Stimulated activated CD4-positive, alpha-beta T cell treated with anti-CD3 and anti-CD28 coated beads, TNF-alpha, amount 100 ng/mL, for 1 hour (primary cell): ENCODE measurements around the gene DYNLT4.
"Not testable (repeated sequence)": the region's sequence is repeated elsewhere in the genome, so short reads cannot be mapped to it uniquely, and the experiment has no call there.

ENCODE experiments used
- DNase-seq, 3 donors: peaks; one replicate each; pipeline ENCODE4 v3.0.0-alpha.2; 2020; ENCODE audit warnings: low read depth in 3 of 3, low spot score in 1 of 3

The DYNLT4 gene

GRCh38 chr1:44828841-44829440 lies 21.8 kb upstream of the DYNLT4 start:
- DNase-seq = no peak

GRCh38 chr1:44828003-44828651 lies 21.0 kb upstream of the DYNLT4 start:
- no peak for DNase-seq

- no peak for DNase-seq
Measured at GRCh38 chr1:44827197-44828002, 20.2 kb upstream of the DYNLT4 start.

DNA sequence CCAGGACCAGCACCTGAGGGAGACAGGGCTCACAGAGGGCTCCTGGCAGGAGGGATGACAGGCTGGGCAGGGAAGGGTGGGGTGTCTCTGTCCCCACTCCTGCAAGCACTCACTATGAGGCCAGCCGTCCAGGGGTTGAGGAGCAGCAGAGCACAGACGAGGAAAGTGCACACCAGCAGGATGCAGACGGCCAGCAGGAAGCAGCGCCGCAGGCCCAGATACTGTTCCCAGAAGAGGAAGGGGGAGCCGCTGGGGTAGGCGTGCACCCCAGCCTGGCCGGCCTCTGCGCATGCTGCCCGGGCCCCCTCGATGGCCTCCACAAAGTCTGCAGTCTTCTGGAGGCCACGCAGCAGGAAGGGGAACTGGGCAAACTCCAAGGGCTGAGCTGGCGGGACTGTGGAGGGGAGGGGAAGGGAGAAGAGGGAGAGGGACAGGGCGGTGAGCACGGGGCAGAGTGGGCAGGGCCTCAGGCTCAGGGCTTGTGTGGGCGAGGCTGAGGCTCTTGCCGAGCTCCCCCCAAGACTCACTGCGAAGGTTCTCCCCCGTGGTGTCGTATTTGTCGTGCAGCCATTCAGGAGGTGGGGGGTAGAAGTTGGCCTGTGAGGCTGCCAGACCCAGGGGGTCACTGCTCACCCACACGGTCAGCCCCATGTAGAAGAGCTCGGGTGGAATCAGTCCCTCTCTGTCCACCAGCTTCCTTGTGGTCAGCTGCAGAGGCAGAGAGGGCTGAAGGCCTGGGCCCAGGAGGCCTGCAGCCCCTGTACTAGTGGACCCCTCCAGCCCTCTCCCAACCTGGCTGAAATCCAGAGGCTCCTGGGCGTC lies 19.4 kb upstream of the DYNLT4 start:
- no peak for DNase-seq

GRCh38 chr1:44824392-44824791 lies 17.2 kb upstream of the DYNLT4 start:
- not testable (repeated sequence) for DNase-seq

DNA sequence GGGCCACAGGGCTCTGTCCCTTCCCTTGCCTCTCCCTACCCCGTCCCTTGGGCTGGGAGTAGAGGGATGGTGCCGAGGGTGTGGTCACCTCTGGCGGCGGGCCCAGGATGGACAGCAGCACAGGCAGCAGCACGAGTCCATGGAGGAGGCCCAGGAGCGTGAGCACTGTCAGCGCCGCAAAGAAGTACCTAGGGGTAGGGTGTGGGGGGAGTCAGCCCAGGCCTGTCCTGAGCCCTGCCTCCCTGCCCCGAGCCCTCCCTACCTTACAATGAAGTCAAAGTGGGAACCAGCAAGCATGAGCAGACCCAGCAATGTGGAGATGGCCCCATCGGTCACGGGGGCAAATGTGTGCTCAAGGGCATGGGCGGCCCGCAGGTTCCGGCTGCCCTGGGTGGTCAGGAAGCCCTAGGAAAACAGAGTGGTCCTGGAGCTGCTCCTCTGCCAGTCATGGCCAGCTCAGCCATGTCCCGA lies 15.9 kb upstream of the DYNLT4 start:
- no peak for DNase-seq

GRCh38 chr1:44822131-44822701 lies 15.1 kb upstream of the DYNLT4 start:
- DNase-seq = no peak

DNA sequence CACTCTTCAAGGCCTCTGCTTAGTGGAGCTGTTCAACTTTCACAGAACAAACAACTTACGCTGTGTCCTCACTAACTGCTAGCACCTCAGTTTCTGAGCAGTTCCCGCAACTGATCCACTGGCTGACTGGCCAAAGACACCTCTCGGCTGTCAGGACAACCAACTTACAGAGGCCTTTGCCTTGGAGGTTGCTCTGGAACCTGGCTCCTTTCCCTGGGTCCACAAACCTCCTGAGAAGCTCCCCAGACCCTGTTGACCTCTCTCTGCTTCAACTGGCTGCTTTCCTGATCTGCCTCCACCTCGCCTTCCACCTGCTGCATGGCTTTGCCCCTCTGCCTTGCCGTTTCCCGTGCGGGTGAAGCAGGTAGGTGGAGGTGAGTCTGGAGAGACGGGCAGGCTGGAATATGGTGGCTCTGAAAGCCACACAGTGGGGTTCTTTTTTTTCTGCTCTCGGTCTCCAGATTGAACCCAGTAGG lies 14.1 kb upstream of the DYNLT4 start:
- DNase-seq = no peak

DNA sequence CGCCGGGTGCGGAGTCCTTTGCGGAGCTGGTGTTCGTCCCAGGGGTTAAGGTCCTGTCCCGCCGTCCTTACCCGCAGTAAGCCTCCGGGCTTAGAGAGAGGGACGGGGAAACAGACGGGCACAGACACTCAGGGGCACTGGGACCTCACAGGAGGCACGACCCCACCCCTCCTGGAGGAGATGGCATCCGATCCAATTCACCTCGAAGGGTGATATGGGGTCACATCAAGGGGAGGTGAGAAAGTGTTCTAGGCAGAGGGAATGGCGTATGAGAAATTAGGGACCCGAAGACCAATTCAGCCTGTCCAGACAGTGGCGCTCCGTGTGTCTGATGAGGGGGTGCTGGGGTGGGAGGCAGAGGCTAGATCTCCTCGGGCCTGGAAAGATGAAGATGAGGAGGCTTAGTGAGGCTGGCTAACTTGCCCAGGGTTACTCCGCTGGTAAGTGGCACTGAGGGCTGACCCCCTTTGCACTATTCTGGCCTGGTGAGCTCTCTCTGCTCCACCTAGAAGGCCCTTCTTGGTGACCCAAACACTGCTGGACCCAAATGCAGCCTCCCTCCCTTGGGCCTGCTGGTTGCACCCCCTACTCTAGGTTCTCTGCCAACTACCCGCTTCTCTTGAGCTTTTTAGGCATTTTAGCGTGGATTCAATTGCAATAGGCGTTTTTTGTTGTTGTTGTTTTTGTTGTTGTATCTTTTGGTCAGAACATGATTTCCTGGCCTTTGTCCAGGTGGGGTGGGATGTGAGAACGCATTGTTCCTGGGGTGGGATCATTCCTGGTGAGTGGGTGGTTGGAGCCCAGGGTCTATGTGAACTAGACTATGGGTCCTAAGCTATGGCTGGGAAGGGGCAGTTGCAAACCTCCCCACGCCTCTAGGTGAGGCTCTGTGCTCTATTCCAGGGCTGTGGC lies 13.4 kb upstream of the DYNLT4 start:
- DNase-seq = no peak

- peak in 2 of 3 donors; percentile 65 to 67 for DNase-seq
Measured at GRCh38 chr1:44819608-44820327, 12.6 kb upstream of the DYNLT4 start.

DNA sequence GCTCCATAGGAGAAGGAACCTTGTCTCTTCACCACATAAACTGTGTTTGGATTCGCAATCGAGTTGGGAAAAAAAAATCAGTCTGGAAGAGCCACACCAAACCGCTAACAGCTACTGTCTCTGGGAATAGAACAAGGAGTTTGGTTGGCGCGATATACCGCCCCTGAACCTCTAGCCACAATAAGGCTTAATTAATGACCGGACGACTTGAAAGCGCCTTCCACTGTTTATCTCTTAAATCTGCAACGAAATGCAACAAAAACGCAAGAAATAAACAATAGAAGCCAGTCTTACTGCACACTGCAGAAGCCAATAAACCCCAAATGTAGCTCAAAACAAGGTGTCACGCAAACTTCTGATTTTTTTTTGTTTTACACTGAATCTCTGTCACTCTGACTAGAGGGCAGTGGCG lies 12.1 kb upstream of the DYNLT4 start:
- no peak for DNase-seq

DNA sequence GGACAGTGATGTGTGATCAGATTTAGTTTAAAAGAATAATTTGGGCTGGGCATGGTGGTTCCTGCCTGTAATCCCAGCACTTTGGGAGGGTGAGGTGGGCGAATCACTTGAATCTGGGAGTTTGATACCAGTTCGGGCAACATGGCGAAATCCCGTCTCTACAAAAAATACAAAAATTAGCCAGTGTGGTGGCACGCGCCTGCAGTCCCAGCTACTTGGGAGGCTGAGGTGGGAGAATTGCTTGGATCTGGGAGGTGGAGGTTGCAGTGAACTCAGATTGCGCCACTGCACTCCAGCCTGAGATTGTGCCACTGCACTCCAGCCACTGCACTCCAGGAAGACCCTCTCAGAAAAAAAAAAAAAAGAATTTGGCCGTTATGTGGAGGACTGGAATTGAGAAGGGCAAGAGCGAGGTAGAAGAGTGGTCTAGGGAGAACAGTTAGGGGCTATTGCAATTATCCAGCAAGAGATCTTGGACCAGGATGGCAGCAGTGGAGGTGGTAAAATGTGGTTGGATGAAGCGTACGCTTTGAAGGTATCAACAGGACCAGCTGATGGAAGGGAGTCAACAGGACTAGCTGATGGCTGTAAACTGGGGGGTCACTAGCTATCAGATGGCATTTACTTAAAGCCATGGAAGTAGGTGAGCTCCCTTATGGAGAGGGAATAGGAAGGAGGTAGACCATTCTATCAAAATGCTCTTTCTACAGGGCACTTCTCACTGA lies 10.8 kb upstream of the DYNLT4 start:
- DNase-seq = no peak

- DNase-seq = no peak
Measured at GRCh38 chr1:44817307-44817706, 10.2 kb upstream of the DYNLT4 start.

GRCh38 chr1:44815926-44816325 lies 8.8 kb upstream of the DYNLT4 start:
- not testable (repeated sequence) for DNase-seq

DNA sequence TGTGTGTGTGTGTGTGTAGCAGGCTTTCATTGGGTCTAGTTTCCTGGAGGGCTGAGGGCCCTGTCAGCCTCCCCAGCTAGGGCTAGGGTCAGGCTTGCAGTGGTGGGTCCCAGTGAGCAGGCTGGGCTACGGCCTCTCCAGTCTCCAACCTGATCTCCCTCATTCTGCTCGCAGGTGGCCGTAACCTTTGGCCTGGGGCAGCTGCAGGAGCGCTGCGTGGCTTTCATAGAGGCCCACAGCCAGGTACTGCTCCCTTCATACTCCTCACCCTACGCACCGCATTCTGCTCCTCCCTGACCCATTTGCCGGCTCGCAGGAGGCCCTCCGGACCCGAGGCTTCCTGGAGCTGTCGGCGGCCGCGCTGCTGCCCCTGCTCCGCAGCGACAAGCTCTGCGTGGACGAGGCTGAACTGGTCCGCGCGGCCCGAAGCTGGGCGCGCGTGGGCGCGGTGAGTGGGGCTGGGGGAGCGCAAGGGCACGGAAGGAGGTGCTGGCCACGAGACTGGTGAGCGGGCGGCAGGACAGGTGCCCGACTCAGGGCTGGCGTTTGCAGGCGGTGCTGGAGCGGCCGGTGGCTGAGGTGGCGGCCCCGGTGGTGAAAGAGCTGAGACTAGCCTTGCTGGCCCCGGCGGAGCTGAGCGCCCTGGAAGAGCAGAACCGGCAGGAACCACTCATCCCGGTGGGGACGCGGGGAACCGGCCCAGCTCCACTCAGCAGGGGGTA lies 5.8 kb upstream of the DYNLT4 start:
- DNase-seq = no peak

DNA sequence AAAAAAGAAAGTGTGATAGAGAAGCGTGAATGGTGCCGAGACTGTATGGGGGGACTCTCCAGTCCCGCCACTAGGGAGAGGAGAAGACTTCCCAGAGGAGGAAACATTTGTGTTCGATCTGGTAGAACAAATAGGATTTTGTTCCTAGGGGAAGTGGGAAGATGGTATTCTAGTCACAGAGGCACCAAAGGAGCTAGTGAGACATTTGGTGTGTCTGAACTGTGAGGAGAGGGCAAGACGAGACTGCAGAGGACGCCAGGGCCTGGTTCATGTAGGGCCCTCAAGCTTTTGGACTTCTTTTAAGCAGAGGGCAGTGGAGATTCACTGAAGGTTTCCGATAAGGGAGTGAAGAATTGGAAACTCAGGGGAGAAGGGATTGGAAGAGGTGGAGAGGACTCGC lies 4.1 kb upstream of the DYNLT4 start:
- no peak for DNase-seq

- not testable (repeated sequence) for DNase-seq
Measured at GRCh38 chr1:44810762-44811105, 3.6 kb upstream of the DYNLT4 start.
